ENCODE data around the gene INPP5D. TPM values are rescaled to one million over a fixed set of nuclear protein-coding genes. Genes with fewer than 3 reads are reported as not detected.

INPP5D gene
- total and polyA plus RNA-seq, 2 donors (not counting 1 experiment from before 2014, with no cell fraction given), result 0.01 to 0.33 TPM

GRCh38 chr2:233119806-233120205, 59.7 kb downstream of the INPP5D start:
- Histone ChIP-seq H3K27ac (ENCODE audit: insufficient read depth, low read length) (no peak overlapping the region), H3K9me3 (ENCODE audit: control insufficient read depth, insufficient read depth, low read depth, low read length) (no peaks in the 10 kb centered on the region), H3K79me2 (ENCODE audit: control insufficient read depth, insufficient read depth, low read length) (no peaks in the 10 kb centered on the region), H3K9ac (ENCODE audit: insufficient read depth, low read length) (no peak overlapping the region), H3K36me3 (ENCODE audit: control insufficient read depth, insufficient read depth, low read length) (no peaks in the 10 kb centered on the region), H2AFZ (ENCODE audit: low read length) (no peak overlapping the region), H3K4me1 (ENCODE audit: control insufficient read depth, extremely low read depth, insufficient read depth, low read length) (no peaks in the 10 kb centered on the region), H3K4me3 (replicated peaks in 1 of 4; ENCODE audit: control extremely low read depth in 1 of 4, insufficient read depth in 1 of 4, low read depth in 3 of 4, low read length in 4 of 4) (no peak overlapping the region), H3K27me3 (ENCODE audit: control insufficient read depth, insufficient read depth, low read length) (no peaks in the 10 kb centered on the region), H3K4me2 (ENCODE audit: extremely low read depth, insufficient read depth, low read length) (no peak overlapping the region), H4K20me1 (ENCODE audit: control insufficient read depth, extremely low read depth, insufficient read depth, low read length) (no peaks in the 10 kb centered on the region)
- no peak for DNase-seq (ENCODE audit: low read depth in 2 of 2)
- TF ChIP-seq EZH2 (IDR thresholded peaks at IDR 0.05; ENCODE audit: low read length, missing control alignments) (no peak), CTCF (conservative IDR thresholded peaks at IDR 0.05 in 1 of 2, IDR thresholded peaks at IDR 0.05 in 1 of 2; ENCODE audit: low read depth in 1 of 2, low read length in 2 of 2) (no peak)

- TF ChIP-seq EZH2 (IDR thresholded peaks at IDR 0.05; ENCODE audit: low read length, missing control alignments) (no peak), CTCF (conservative IDR thresholded peaks at IDR 0.05 in 1 of 2, IDR thresholded peaks at IDR 0.05 in 1 of 2; ENCODE audit: low read depth in 1 of 2, low read length in 2 of 2) (no peak)
- H3K9me3 ChIP-seq (ENCODE audit: control insufficient read depth, insufficient read depth, low read depth, low read length), result no peaks in the 10 kb centered on the region
Measured at GRCh38 chr2:233120459-233120858, 60.3 kb downstream of the INPP5D start.

GRCh38 chr2:233121856-233122255, 61.7 kb downstream of the INPP5D start:
- Histone ChIP-seq H3K4me2 (ENCODE audit: extremely low read depth, insufficient read depth, low read length) (no peak overlapping the region), H3K9ac (ENCODE audit: insufficient read depth, low read length) (no peak overlapping the region), H2AFZ (ENCODE audit: low read length) (no peak overlapping the region), H3K9me3 (ENCODE audit: control insufficient read depth, insufficient read depth, low read depth, low read length) (no peaks in the 10 kb centered on the region), H3K79me2 (ENCODE audit: control insufficient read depth, insufficient read depth, low read length) (no peaks in the 10 kb centered on the region), H3K27me3 (ENCODE audit: control insufficient read depth, insufficient read depth, low read length) (no peaks in the 10 kb centered on the region), H3K27ac (ENCODE audit: insufficient read depth, low read length) (no peak overlapping the region), H3K4me1 (ENCODE audit: control insufficient read depth, extremely low read depth, insufficient read depth, low read length) (no peaks in the 10 kb centered on the region), H3K36me3 (ENCODE audit: control insufficient read depth, insufficient read depth, low read length) (no peaks in the 10 kb centered on the region), H3K4me3 (replicated peaks in 1 of 4; ENCODE audit: control extremely low read depth in 1 of 4, insufficient read depth in 1 of 4, low read depth in 3 of 4, low read length in 4 of 4) (no peak overlapping the region), H4K20me1 (ENCODE audit: control insufficient read depth, extremely low read depth, insufficient read depth, low read length) (no peaks in the 10 kb centered on the region)
- TF ChIP-seq CTCF (conservative IDR thresholded peaks at IDR 0.05 in 1 of 2, IDR thresholded peaks at IDR 0.05 in 1 of 2; ENCODE audit: low read depth in 1 of 2, low read length in 2 of 2), result no peak
- TF ChIP-seq EZH2 (IDR thresholded peaks at IDR 0.05; ENCODE audit: low read length, missing control alignments), result no peak
- no peak for DNase-seq (ENCODE audit: low read depth in 2 of 2)

More at GRCh38 chr2:233120459-233120858, 60.3 kb downstream of the INPP5D start:
- Histone ChIP-seq H3K79me2 (ENCODE audit: control insufficient read depth, insufficient read depth, low read length) (no peaks in the 10 kb centered on the region), H3K9ac (ENCODE audit: insufficient read depth, low read length) (no peak overlapping the region), H3K27ac (ENCODE audit: insufficient read depth, low read length) (no peak overlapping the region), H2AFZ (ENCODE audit: low read length) (no peak overlapping the region), H3K36me3 (ENCODE audit: control insufficient read depth, insufficient read depth, low read length) (no peaks in the 10 kb centered on the region), H3K4me3 (replicated peaks in 1 of 4; ENCODE audit: control extremely low read depth in 1 of 4, insufficient read depth in 1 of 4, low read depth in 3 of 4, low read length in 4 of 4) (no peak overlapping the region), H4K20me1 (ENCODE audit: control insufficient read depth, extremely low read depth, insufficient read depth, low read length) (no peaks in the 10 kb centered on the region), H3K27me3 (ENCODE audit: control insufficient read depth, insufficient read depth, low read length) (no peaks in the 10 kb centered on the region), H3K4me1 (ENCODE audit: control insufficient read depth, extremely low read depth, insufficient read depth, low read length) (no peaks in the 10 kb centered on the region), H3K4me2 (ENCODE audit: extremely low read depth, insufficient read depth, low read length) (no peak overlapping the region)
- no peak for DNase-seq (ENCODE audit: low read depth in 2 of 2)

All from fibroblast of lung (primary cell).